ENCODE results near the gene TCN2. TPM values are rescaled to one million over a fixed set of nuclear protein-coding genes. Genes with fewer than 3 reads are reported as not detected.

TCN2 gene
- total and polyA plus RNA-seq, 9 of the 15 experiments (the other 6 are each of a cell fraction or from before 2014, with no cell fraction given), result 0.88 to 5.4 (median 1.7) TPM

DNA sequence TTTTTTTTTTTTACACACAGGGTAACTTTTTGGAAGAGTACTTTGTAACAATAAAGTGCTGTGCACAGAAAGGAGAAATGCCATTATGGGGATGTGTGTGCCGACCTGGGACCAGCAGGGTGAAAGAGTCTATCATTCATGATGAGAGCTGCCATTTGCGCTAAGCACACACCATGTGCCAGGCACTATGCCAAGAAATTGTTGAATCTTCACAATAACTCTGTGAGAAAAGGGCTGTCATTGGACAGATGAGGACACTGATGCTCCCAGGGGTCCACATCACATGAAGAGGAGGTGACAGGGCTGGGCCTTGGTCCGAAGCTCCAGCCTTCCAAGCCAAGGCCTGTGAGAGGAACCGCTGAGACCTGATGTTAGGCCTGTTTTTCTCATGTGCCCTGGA is 55.1 kb downstream of the TCN2 start:
- TF ChIP-seq NCOR1 (IDR thresholded peaks at IDR 0.05) (no peak), RCOR1 (IDR thresholded peaks at IDR 0.05; ENCODE audit: borderline replicate concordance in 1 of 2, low read depth in 2 of 2, low read length in 2 of 2) (no peak), EWSR1 (IDR thresholded peaks at IDR 0.05; ENCODE audit: borderline replicate concordance, low read depth, partially characterized antibody) (no peak), LARP7 (IDR thresholded peaks at IDR 0.05) (no peak), ZBTB8A (IDR thresholded peaks at IDR 0.05; ENCODE audit: partially characterized antibody) (no peak), BRCA1 (IDR thresholded peaks at IDR 0.05) (no peak), BRCA1 (CRISPR knock-in tag; IDR thresholded peaks at IDR 0.05) (no peak), HDAC3 (IDR thresholded peaks at IDR 0.05; ENCODE audit: borderline replicate concordance, partially characterized antibody) (no peak), TSC22D4 (tag; IDR thresholded peaks at IDR 0.05) (no peak)
- FAIRE-seq, result no peak
- CTCF ChIA-PET (ENCODE audit: low intra/inter-chr PET ratio), result no interaction called here
- Histone ChIP-seq H3K9ac (ENCODE audit: insufficient read depth in 1 of 2, low read depth in 2 of 2, low read length in 2 of 2) (no peak overlapping the region), H3K9me1 (ENCODE audit: control insufficient read depth, insufficient read depth, low read length) (no peaks in the 10 kb centered on the region), H3K4me1 (replicated peaks in 1 of 2; ENCODE audit: control insufficient read depth in 2 of 2, insufficient read depth in 2 of 2, low read length in 2 of 2) (peaks cover 3 to 6% of the 10 kb centered on the region in 2 experiments; a peak in 3 of 5 replicates), H3K36me3 (ENCODE audit: control insufficient read depth, insufficient read depth, low read length) (no peaks in the 10 kb centered on the region), H3K27me3 (ENCODE audit: control insufficient read depth in 2 of 2, insufficient read depth in 2 of 2, low read length in 2 of 2) (no peaks in the 10 kb centered on the region), H3K79me2 (ENCODE audit: control insufficient read depth, insufficient read depth, low read length) (no peaks in the 10 kb centered on the region), H4K20me1 (replicated peaks; ENCODE audit: control insufficient read depth, insufficient read depth, low read length) (no peaks in the 10 kb centered on the region), H3K4me2 (ENCODE audit: insufficient read depth, low read length) (no peak overlapping the region), H2AFZ (ENCODE audit: low read depth, low read length) (no peak overlapping the region), H3K9me3 (replicated peaks; ENCODE audit: control insufficient read depth, insufficient read depth, low read depth, low read length) (no peaks in the 10 kb centered on the region), H3K27ac (ENCODE audit: extremely low read depth, low read depth, low read length) (no peak overlapping the region), H3K4me3 (no peak overlapping the region)
- intact Hi-C loops (cut with micrococcal nuclease), result loop anchor here (10.0 kb wide), 1 partner anchor 93 kb away; no protein-coding TSS in a partner anchor
- no TSS peak for BruUV-seq (replicated peaks)
- POLR2A ChIA-PET, result interaction anchor here (0.6 kb wide), 1 partner anchor 119 kb away, joined by 3 read pairs; no protein-coding TSS in a partner anchor
- DNase-seq (ENCODE audit: extremely low read depth in 1 of 4, low spot score in 3 of 4), result no peak
- no peak for ATAC-seq
- 66% methylated on average over 3 of the region's 4 CpGs for WGBS (ENCODE audit: insufficient coverage, low coverage, missing lambda C conversion rate)
- in situ Hi-C loops (cut with MboI), result no loop called here

Measured in K562 (cell line).